GM18505 (cell line): ENCODE measurements around the gene ODAD3.
"Not testable (repeated sequence)": the region's sequence is repeated elsewhere in the genome, so short reads cannot be mapped to it uniquely, and the experiment has no call there.

Experiments used
- ATAC-seq: cut with Tn5 transposase; IDR thresholded peaks from one replicate; pipeline ENCODE4 v1.9.1; 2021; ENCODE audit not compliant: unreplicated experiment
- POLR2A ChIP-seq: IDR thresholded peaks from 4 replicates; pipeline ENCODE4 v1.6.1; 2011; ENCODE audit warnings: borderline replicate concordance; ENCODE audit not compliant: insufficient read depth, insufficient read length; ENCODE audit errors: extremely low read depth

The ODAD3 gene

GRCh38 chr19:11416346-11417052 lies 18.4 kb downstream of the ODAD3 start:
- TF ChIP-seq POLR2A: no peak
- ATAC-seq: no peak

DNA sequence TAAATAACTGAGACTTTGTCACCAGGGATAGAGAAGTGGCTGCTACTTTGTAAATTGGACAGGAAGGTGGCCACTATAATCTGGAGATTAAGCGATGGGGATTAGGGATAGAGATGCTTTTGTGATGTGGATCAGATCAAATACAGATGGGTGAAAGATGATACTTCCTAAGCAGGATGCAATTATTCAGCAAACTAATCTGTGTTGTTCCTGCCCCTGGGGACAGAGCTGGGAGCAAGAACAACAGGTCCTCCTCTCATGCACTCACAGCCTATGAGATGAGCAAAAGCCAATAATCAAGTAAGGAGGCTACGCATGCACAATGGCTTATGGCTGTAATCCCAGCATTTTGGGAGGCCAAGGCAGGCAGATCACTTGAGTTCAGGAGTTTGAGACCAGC lies 20.4 kb downstream of the ODAD3 start:
- TF ChIP-seq POLR2A: no peak
- no peak for ATAC-seq

- ATAC-seq: no peak
- no peak for TF ChIP-seq POLR2A
Observed at GRCh38 chr19:11410682-11411081, 24.2 kb downstream of the ODAD3 start.

GRCh38 chr19:11408591-11408990 lies 26.3 kb downstream of the ODAD3 start:
- TF ChIP-seq POLR2A: no peak

GRCh38 chr19:11406703-11407236 lies 28.2 kb downstream of the ODAD3 start:
- not testable (repeated sequence) for ATAC-seq

More at GRCh38 chr19:11408591-11408990, 26.3 kb downstream of the ODAD3 start:
- ATAC-seq: no peak

GRCh38 chr19:11405846-11406643 lies 28.9 kb downstream of the ODAD3 start:
- no peak for TF ChIP-seq POLR2A
- ATAC-seq: no peak

DNA sequence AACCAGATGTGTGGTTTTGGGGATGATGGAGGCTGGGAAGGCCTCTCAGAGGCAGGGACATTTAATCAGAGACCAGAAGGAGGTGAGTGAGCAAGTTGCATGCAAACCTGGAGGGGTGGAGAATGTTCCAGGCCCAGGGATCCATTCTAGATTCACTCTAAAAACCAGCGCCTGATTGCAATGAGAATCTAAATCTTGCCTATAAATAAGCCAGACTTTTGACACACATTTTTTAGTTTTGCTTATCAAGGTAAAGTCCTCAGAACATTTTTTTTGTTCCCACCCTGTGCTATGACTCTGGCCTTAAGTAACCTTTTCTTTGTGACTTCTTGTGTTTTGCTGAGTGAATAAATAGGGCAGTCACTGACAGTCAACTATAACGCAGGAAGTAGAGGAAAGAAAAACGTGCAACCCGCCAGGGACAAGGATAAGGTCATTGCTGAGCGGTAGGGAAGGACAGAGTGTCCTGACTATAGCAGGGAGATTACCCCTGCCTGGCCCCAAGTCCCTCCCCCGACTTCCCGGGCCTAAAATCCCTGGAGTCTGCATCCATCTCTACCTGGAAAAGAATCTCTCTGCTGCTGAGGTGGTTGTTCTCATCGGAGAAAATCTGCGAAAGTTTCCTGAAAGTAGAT lies 30.2 kb downstream of the ODAD3 start:
- ATAC-seq: no peak
- no peak for TF ChIP-seq POLR2A

GRCh38 chr19:11401808-11402543 lies 32.9 kb downstream of the ODAD3 start:
- ATAC-seq: no peak
- no peak for TF ChIP-seq POLR2A

DNA sequence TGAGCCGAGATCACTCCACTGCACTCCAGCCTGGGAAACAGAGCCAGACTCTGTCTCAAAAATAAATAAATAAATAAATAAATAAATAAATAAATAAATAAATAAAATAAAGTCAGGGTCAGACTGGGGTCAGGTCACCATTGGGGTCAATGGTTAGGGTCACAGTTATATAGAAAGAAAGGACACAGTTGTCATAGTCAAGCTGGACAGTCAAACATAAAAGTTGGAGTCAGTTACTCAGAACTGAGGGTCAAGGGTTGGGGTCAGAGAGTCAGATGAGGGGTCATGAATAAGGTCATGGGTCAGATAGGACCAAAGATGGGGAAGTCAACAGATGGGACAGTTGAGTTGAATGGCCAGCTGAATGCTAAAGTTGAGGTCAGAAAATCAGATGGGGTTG lies 34.1 kb downstream of the ODAD3 start:
- TF ChIP-seq POLR2A: no peak
- ATAC-seq: no peak

GRCh38 chr19:11399667-11400066 lies 35.3 kb downstream of the ODAD3 start:
- TF ChIP-seq POLR2A: no peak

GRCh38 chr19:11397089-11397610 lies 37.8 kb downstream of the ODAD3 start:
- no peak for ATAC-seq
- no peak for TF ChIP-seq POLR2A

More at GRCh38 chr19:11399667-11400066, 35.3 kb downstream of the ODAD3 start:
- ATAC-seq: no peak

DNA sequence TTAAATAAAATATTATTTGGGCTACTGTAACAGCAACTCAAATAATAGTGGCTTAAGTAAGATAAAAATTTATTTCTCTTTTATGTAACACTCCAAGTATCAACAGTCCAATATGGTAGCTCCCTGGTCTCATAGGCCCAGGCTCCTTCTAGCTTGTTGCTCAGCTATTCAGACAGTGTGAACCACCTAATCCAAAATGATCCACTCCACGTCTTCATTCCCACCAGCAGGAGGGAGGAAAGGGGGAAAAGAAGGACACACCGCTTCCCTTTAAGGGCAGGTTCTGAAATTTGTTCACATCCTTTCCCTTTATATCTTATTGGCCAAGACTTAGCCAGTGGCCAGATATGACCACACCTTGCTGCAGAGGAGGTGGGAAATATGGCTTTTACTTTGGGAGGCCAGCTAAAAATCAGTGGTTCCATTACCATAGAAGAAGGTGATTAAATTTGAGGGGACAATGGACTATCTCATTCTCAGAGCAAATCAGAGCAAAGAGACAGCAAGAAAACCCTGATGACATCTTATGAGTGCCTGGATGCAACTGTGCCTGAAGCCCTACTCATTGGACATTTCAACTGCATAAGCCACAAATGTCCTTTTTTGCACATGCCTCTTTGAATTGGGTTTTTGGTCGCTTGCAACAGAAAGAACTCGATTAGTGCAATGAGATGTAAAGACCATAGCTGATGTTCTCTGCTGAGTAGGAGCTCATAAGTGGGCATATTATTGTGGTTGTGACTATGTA lies 43.8 kb downstream of the ODAD3 start:
- ATAC-seq: no peak
- no peak for TF ChIP-seq POLR2A

- ATAC-seq: no peak
- no peak for TF ChIP-seq POLR2A
Observed at GRCh38 chr19:11390359-11390758, 44.6 kb downstream of the ODAD3 start.
